Measurements from ENCODE around the gene NUP210L.

GRCh38 chr1:154192476-154192875 is 37.6 kb upstream of the NUP210L start:
- TF ChIP-seq CTCF (IDR thresholded peaks at IDR 0.05) (no peak), EZH2phosphoT487 (IDR thresholded peaks at IDR 0.05) (no peak), EZH2 (IDR thresholded peaks at IDR 0.05) (no peak)
